HG02623 (cell line): Measurements from ENCODE around the gene HSDL1.
"Not testable (repeated sequence)": the region's sequence is repeated elsewhere in the genome, so short reads cannot be mapped to it uniquely, and the experiment has no call there.

Source experiments
- ATAC-seq: cut with Tn5 transposase; IDR thresholded peaks from one replicate; pipeline ENCODE4 v1.9.1; 2021; ENCODE audit warnings: moderate library complexity; ENCODE audit not compliant: unreplicated experiment

The HSDL1 gene

DNA sequence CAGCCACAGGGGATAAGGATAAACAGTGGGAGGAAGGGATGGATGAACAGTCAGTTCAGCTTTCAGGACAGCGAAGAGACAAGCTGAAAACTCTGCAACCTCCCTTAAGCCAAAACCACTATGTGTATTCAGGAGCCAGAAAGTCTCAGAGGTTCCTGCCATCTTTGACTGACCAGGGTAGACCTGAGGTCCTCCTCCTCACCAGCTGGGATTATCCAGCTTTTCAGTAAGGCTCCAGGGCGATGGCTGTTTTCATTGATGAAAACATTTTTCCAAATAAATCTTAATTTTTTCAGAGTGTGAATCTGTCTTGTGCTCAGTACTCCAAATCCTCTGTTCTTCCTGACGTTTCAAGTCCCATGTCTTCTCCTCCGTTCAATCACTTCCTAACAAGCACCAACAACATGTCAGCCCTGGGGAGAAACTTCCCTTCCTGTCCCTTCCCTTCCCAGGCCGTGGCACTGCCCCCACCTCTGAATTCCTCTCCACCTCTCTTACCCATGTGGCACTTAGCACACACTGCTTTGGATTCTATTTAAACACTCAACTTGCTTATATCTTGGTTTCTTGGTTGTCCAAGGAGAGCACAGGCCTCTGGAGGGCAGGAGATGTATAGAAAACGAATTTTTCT is 5.2 kb downstream of the HSDL1 start:
- no peak for ATAC-seq

DNA sequence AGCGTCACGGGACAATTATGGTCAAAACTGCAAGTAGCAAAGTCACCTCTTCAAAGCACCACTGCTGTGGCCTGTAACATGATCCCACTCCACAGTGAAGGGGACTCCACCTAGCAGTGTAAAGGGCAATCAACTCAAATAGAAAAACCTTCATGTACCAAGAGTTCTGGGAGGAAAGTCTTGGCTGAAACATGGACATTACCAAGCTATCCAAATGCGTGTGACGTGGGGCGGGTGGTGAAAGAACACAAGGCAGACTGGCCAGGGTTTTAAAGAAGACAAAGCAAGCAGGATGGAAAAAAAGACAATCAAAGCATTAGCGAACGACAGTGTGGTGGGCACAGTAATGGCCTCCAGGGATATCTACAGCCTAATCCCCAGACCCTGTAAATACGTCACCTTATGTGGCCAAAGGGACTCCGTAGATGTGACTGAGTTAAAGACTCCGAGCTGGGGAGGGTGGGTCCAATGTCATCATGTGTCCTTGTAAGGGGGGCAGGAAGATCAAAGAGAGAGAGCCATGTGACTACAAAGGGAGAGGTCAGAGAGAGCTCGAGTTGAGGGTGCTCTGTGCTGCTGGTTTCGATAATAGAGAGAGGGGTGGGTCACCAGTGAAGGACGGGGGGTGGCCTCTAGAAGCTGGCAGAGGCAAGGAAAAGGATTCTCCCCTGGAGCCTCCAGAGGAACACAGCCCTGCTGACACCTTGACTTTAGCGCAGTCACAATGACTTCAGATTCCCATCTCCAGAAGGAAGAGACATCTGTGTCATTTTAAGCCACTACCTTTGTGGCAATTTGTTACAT is 6.0 kb downstream of the HSDL1 start:
- peak; percentile 47 for ATAC-seq

DNA sequence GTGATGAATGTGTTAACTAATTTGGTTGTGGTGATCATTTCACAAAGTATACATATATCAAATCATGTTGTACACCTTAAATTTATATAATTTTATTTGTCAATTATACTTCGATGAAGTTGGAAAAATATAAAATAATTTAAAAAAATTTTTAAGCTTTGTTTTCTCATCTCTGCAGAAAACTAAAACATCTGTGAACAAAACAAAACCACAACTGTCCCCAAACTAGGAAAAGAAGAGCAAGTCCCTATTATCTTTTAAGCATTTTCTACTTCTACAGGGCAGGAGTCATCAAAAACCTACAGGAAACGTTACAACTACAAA is 6.5 kb downstream of the HSDL1 start:
- ATAC-seq: no peak

DNA sequence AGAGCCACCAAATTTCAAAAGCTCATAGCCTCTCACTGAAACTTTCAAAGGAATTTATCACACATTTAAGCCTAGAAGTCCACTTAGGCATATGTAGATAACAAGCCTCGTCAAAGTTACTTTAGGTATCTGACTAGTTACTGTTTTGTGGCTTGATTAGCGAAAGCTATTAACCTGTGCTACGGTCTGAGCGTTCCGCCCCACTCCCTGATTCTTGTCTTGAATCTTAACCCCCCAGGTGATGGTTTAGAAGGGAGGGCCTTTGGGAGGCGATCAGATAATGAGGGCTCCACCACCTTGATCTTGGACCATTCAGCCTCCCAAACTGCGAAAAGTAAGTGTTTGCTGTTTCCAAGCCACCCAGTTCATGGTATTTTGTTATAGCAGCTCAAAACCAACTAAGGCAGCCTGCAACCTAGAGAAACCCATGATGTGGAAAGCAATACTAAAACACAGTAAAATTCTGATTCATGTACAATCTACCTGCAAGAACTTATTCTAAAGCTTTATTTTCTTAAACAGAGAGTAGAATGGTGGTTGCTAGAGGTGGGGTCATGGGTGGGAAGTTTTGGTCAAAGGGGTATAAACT is 7.1 kb downstream of the HSDL1 start:
- no peak for ATAC-seq

DNA sequence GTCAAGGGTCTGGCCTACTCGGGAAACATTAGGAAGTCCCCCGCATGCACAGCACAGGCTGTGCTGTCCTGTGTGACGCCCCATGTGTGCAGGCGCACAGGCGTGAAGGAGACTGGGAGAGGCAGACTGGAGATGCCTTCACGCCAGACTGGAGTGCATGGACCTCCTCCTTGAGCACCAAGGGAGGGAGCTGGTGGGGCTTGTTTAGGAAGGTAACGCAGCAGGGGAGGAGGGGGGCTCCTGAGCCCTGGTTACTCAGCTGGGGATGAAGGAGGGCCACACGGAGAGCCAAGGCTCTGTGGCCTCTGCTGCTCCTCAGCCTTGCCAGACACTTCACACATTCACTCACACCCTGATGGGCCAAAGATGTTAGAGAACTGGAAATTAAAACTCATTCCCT is 7.7 kb downstream of the HSDL1 start:
- ATAC-seq: no peak

DNA sequence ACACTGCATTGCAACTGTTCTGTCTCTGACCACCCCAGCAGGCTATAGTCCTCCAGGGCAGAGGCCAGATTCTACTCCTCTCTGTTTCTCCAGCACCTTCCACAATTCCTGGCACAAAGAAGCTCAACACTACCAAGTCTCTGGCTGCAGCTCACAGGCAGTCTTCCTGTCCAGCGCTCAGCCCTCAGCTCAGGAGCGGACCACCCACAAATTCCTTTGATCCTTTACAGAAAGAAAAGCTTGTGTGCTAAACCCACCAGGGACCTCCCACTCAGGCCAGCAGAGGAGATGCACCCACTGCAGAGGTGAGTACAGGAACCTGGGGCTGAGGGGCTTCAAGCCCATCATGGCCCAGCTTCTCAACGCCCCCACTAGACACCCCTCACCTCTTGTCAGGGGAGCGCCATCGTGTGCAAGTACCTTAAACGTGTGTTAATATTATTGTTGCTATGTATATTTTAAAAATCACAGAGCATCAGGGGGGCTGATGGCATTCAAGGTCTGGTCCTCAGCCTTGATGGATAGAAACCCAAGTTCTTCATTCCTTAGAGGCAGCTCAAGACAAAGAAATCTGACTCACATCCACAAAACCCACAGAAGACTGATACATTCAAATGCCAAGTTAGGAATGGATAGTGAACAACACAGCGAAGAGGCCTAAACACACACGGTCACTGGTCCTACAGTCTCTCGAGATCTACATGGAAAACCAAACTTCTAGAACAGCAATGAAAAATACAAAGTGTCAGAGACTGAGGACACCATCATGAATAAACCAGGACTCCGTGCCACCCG is 8.4 kb downstream of the HSDL1 start:
- no peak for ATAC-seq

DNA sequence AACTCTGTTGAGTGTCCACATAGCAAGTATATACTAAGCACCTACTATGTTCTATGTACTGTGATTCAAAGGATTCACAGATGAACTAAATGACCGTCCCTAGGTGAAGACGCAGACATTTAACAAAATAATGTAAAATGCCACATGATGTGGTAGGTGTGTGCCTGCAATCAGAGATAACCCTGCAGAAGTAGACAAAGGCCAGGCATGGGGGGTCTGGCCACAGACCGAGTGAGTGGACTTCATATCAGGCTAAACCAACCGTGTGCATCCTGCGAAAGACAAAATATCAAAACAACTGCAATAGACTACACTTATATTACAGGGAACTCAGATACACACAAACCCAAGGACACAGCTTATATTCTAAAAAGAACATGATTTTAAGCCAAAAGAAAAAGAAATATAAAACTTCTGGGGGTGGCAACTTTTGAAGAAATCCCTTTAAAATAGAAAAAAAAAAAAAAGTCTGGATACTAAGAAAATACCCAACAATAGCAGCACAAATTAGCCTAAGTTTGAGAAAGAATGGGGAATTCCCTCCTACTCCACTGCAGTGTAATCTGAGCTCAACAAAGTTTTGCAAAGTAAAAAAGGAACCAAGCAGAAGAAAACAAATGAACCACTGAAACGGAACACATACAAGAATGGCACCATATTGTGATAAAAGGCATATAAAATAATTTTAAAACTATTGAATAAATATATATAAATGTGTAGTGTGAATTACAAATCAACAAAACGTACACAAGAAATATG is 12.3 kb downstream of the HSDL1 start:
- ATAC-seq: no peak

DNA sequence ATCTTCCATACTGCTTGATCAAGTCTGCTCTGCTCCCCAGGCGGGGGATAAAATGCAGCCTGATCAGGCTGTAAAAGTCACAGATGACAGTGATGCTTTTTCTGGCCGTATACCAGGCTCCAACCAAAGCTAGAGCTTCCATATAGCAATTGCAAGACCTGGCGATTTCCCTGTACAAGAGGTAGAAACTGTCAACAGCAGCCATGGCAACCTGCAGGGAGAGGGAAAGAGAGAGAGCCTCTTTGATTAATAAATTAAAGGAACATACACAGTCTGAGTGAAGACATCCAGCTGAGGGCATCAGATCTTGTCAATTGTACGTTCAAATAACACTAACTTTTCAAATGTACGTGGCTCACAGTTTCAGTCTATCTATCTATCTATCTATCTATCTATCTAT is 13.9 kb downstream of the HSDL1 start:
- ATAC-seq: no peak

DNA sequence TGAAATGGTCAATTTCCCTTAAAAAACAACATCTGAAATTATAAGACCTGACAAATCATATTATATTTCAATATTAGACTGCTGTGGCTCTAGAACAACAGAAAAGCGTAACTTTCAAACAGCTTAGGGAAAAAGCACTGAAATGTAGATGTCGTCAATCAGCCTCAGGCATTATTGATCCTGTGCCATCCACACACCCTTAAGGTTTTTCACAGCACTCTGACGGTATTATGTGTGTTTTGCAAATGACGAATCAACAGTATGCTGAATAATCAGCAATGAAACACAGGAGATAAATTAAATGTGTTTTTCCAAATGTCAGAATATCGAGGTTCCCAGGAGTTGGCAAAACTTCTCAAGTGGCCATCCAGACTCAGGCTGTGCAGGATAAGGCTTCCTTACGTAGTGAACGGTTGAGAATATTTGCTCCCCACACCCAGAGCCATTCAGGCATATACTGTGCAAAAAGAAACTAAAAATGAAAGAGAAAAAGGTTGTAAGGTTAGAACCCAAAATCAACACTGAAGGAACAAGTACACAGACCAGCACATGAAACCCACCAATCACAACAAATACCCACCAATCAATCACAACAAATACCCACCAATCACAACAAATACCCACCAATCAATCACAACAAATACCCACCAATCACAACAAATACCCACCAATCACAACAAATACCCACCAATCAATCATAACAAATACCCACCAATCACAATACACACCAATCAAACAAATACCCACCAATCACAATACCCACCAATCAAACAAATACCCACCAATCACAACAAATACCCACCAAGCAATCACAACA is 20.5 kb downstream of the HSDL1 start:
- ATAC-seq: no peak

DNA sequence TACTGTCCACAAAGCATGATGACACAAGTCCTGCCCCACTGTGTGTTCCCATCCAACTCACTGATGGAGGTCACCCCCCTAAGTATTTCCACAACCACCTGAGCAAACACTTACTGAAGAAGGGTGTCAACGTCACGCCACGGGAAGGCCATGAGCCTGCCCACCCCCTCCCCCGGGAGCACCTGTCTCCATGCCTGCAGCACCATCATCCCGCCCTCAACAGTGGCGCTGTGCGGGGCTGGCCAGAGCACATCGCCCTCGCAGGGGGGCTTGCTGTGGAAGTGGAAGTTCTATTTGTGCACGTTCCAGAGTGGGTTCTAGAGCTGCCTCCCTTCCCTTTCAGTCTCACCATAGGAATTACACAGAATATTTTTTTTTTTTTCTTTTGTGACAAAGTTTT is 24.0 kb downstream of the HSDL1 start:
- no peak for ATAC-seq

DNA sequence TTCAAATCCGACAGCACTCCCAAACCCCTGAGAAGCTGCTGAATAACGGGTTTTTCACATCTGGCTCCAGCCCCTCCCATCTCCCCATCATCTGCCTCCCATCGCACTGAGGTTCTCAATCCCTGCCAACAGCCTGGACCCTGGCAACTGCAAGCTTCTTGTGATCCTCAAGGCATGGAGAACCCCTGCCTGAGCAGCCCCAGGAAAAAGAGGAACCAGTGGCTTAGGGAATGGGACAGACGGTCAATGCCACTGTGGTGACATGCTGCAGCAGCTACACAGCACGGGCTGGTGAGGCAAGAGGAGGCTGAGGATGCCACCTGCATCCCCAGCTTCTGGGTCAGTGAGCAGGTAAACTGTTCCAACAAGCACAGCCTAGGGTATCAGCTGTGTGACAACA is 25.0 kb downstream of the HSDL1 start:
- ATAC-seq: no peak

DNA sequence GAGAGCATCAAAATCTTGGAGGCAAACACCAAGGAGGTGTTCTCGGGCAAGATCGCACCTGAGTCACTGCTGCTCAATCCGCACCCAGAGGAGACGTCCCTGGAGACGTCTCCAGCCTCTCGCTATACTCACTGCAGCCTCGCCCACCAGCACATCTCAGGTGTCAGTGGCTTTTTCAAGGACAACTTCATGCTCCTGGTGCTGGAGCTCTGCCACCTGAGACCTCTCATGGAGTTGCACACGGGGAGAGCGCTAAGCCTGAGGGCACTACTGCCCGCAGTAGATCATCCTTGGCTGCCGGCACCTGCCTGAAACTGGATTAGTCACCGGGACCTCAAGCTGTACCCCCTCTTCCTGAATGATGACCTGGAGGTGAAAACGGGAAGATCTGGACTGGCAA is 25.6 kb downstream of the HSDL1 start:
- ATAC-seq: no peak

DNA sequence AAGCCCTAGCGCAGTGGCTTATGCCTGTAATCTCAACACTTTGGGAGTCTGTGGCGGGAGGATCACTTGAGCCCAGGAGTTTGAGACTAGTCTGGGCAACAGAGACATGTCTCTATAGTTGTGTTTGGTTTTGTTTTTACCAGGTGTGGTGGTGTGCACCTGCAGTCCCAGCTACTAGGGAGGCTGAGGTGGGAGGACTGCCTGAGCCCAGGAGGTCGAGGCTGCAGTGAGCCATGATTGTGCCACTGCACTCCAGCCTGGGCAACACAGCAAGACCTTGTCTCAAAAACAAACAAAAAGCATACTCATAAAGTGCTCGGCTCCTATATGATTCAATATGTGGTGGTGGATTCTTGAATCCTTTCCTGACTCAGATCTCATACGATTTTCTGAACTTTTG is 26.7 kb downstream of the HSDL1 start:
- ATAC-seq: not testable (repeated sequence)

DNA sequence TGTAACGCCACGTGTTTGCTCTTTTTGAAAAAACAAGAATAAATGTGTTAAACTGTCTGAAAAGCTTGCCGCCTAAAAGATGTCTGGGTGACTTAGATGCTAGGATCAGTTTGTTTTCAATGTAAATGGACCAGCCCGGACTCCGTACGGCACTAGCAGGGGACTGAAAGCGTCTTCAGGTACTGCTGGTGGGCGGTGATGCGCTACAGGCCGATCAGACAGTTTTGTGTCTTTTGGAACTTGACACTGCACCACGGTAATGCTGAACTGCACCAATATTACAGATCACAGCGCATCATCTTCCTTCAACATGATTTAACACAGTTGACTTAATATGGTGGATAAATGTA is 27.5 kb downstream of the HSDL1 start:
- ATAC-seq: no peak

DNA sequence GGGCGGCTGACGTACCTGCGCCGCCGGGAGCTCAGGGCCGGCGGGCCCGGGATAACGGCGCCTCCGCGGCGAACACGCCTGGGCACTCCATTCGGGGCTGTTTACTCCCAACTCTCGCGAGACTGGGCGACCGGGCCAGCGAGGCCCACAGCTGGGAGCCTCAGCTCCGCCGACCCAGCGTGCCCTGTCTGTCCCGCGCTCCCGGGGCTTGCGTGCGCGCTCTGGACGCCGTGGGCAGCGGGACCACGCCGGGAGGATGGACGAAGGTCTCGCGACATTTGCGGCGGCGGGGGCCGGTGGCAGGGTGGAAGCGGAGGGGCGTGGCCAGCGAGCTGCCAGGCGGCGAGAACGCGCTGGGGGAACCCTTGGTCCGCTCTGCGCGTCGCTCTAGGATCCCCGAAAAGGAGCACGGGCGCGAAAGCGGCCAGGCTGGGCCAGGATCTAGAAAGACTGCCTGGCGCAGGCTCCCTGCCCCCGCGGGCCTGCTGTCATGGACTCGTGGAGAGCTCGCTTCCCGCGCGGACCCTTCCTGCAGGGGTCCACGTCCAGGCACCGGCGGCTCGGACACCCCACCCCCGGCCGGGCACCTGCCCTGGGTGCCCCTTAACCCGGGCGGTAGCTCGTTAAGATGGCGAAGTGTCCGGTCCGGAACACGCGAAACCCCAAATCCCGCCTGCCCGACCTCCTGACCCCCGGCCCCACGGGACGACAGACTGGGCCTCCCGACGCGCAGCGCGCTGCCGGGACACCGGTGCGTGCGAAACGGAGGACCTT is 28.1 kb downstream of the HSDL1 start, which contains the start of gene MBTPS1:
Gene MBTPS1 (minus strand): TSS at position 223 of the 774 bp plus-strand sequence. CDS start 15,159 bp downstream, outside the sequence.
- peak; percentile 88 for ATAC-seq

DNA sequence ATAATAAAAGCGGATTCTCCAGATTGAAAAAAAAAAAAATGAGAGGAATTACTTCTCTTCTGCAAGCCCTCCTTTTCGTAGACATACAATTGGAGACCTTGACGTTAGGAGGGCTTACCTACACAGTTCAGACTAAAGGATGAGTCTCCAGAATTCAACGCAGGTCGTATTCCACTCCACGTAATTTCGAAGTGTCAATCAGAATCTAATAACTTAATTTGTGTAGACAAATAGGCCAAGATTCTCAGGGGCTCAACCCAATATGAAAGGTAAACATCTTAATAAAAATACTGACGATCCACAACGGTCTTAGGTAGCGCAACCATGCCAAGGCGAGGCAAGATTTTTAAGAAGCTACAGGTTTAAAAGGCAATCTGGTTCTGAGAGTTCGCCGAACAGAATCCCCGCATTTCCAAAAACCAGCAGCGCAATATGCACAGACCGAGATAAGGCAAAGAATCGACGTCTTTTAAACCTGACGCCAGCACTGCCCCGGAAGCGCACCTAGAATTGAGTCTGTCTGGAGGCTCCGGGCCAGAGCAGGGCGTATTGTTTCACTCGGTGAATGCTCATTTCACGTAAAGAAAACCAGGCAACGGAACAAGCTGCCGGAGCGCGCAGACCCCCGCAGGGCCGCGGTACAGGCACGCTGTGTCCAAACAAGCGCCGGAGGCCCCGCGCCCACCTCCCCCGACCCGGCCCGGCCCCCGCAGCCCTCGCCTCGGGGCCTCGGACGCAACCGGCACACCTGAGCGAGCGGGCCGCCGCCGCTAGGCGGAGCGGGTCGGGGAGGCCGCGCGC is 28.9 kb downstream of the HSDL1 start:
- peak; percentile 23 for ATAC-seq

DNA sequence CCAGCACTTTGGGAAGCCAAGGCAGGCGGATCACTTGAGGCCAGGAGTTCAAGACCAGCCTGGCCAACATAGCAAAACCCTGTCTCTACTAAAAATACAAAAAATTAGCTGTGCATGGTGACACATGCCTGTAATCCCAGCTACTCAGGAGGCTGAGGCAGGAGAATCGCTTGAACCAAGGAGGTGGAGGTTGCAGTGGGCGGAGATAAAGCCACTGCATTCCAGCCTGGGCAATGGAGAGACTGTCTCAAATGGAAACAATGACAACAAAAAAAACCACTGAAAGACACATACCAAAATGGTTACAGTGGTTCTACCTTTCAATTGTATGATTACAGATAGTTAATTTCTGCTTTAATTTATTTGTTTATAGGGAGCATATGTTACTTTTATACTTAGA is 33.0 kb downstream of the HSDL1 start:
- not testable (repeated sequence) for ATAC-seq

DNA sequence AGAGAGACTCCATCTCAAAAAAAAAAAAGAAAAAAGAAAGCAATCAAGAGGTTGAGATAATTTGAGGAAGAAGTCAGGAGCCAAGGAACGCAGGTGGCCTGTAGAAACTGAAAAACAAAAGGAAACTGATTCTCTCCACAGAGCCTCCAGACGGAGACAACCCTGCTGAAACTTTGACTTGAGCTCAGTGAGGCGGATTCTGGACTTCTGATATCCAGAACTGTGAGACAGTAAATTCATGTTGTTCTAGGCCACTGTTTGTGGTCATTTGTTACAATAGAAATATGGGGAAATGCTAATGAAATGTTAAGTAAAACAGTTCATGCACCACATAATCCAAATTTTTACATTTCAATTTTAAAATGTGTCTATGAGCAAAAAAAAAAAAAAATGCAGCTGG is 33.5 kb downstream of the HSDL1 start:
- no peak for ATAC-seq
